IMR-90 (cell line): Measurements from ENCODE around the gene SMTN. TPM values are rescaled to one million over a fixed set of nuclear protein-coding genes. Genes with fewer than 3 reads are reported as not detected.

Experiments
- ATAC-seq: fragments of 200-7000 bp; cut with Tn5 transposase; 2 replicates; pipeline ENCODE4 v1.9.1; 2020; ENCODE audit warnings: low read depth, mild to moderate bottlenecking, moderate library complexity
- BruUV-seq: library from RNA; stranded (reverse); fragments of 400-500 nt; replicated peaks from 2 replicates; lab custom pipeline; 2021; lab: Mats Ljungman, UMichigan
- CTCF ChIA-PET: fragments of 300-600 bp; formaldehyde crosslinking; extraction: SDS; loops from one replicate; lab custom pipeline; 2021; ENCODE audit warnings: antibody characterized with exemption; lab: Yijun Ruan, JAX
- POLR2A ChIA-PET: fragments of 300-600 bp; sonication (Branson Sonifier 250); formaldehyde crosslinking; loops from one replicate; lab custom pipeline; 2022; ENCODE audit warnings: antibody characterized with exemption; ENCODE audit not compliant: unreplicated experiment; lab: Charles Lee
- DNase-seq: peaks from one replicate; pipeline ENCODE4 v3.0.0; 2013
- H2AFZ ChIP-seq: replicated peaks from 2 replicates; pipeline ENCODE3; 2013; ENCODE audit warnings: low read length, mild to moderate bottlenecking; ENCODE audit not compliant: poor library complexity
- H2AK5ac ChIP-seq: 2 replicates; pipeline ENCODE4 v1.6.1; 2013; ENCODE audit warnings: low read depth, low read length, inconsistent platforms
- H2AK9ac ChIP-seq: replicated peaks from 2 replicates; pipeline ENCODE3; 2013; ENCODE audit warnings: mild to moderate bottlenecking, low read depth, low read length, moderate library complexity; ENCODE audit not compliant: poor library complexity
- H2BK120ac ChIP-seq: 2 replicates; pipeline ENCODE4 v1.6.1; 2013; ENCODE audit warnings: low read depth, low read length, inconsistent platforms
- H2BK15ac ChIP-seq: 3 replicates; pipeline ENCODE4 v1.6.1; 2013; ENCODE audit warnings: low read depth, low read length, inconsistent platforms
- H2BK20ac ChIP-seq: 2 replicates; pipeline ENCODE4 v1.6.1; 2013; ENCODE audit warnings: low read depth, mild to moderate bottlenecking, inconsistent platforms, low read length, moderate library complexity
- H2BK5ac ChIP-seq: 2 replicates; pipeline ENCODE4 v1.6.1; 2013; ENCODE audit warnings: mild to moderate bottlenecking, low read depth, low read length, inconsistent platforms; ENCODE audit not compliant: poor library complexity, severe bottlenecking
- H3K14ac ChIP-seq: replicated peaks from 2 replicates; pipeline ENCODE4 v1.6.1; 2013; ENCODE audit warnings: low read depth, low read length, inconsistent platforms
- H3K18ac ChIP-seq: 2 replicates; pipeline ENCODE4 v1.6.1; 2013; ENCODE audit warnings: low read depth, low read length, control low read depth
- H3K23ac ChIP-seq: 2 replicates; pipeline ENCODE4 v1.6.1; 2013; ENCODE audit warnings: low read depth, low read length, inconsistent platforms
- H3K27ac ChIP-seq: 2 replicates; pipeline ENCODE4 v1.5.1; 2013; ENCODE audit warnings: mild to moderate bottlenecking, control low read depth, low read length; ENCODE audit not compliant: insufficient read depth
- H3K27me3 ChIP-seq: 2 replicates; pipeline ENCODE4 v1.6.1; 2013; ENCODE audit warnings: low read length; ENCODE audit not compliant: control insufficient read depth, insufficient read depth
- H3K36me3 ChIP-seq: 2 replicates; pipeline ENCODE4 v1.6.1; 2013; ENCODE audit warnings: low read length, mixed read lengths; ENCODE audit not compliant: control insufficient read depth, insufficient read depth
- H3K4ac ChIP-seq: 2 replicates; pipeline ENCODE4 v1.6.1; 2013; ENCODE audit warnings: low read depth, low read length, inconsistent platforms
- H3K4me1 ChIP-seq: 2 replicates; pipeline ENCODE4 v1.6.1; 2013; ENCODE audit warnings: low read length, mixed read lengths; ENCODE audit not compliant: control insufficient read depth, insufficient read depth
- H3K4me2 ChIP-seq: 2 replicates; pipeline ENCODE4 v1.6.1; 2013; ENCODE audit warnings: low read depth, mild to moderate bottlenecking, control low read depth, low read length, moderate library complexity
- H3K4me3 ChIP-seq: 2 replicates; pipeline ENCODE4 v1.5.1; 2013; ENCODE audit warnings: low read depth, mild to moderate bottlenecking, control low read depth, low read length, moderate library complexity; ENCODE audit not compliant: insufficient read depth
- H3K56ac ChIP-seq: 2 replicates; pipeline ENCODE4 v1.6.1; 2013; ENCODE audit warnings: low read length, inconsistent platforms; ENCODE audit not compliant: insufficient read depth; ENCODE audit errors: extremely low read depth
- H3K79me1 ChIP-seq, 2 experiments: 2 replicates each; pipeline ENCODE4 v1.6.1; 2013; ENCODE audit warnings: low read length in 2 of 2, inconsistent platforms in 1 of 2, low read depth in 1 of 2
- H3K9ac ChIP-seq: 2 replicates; pipeline ENCODE4 v1.6.1; 2013; ENCODE audit warnings: low read depth, low read length, control low read depth
- H3K9me1 ChIP-seq: 2 replicates; pipeline ENCODE4 v1.6.1; 2013; ENCODE audit warnings: low read length, inconsistent platforms; ENCODE audit not compliant: insufficient read depth
- H3K9me3 ChIP-seq: 2 replicates; pipeline ENCODE4 v1.6.1; 2013; ENCODE audit warnings: low read length; ENCODE audit not compliant: control insufficient read depth, insufficient read depth
- H4K20me1 ChIP-seq: 2 replicates; pipeline ENCODE4 v1.6.1; 2013; ENCODE audit warnings: low read length, inconsistent platforms; ENCODE audit not compliant: insufficient read depth
- H4K5ac ChIP-seq: 2 replicates; pipeline ENCODE4 v1.6.1; 2013; ENCODE audit warnings: mild to moderate bottlenecking, low read depth, low read length, control low read depth
- H4K8ac ChIP-seq, 2 experiments: 2 replicates each; pipeline ENCODE4 v1.6.1; 2013; ENCODE audit warnings: low read depth in 2 of 2, low read length in 2 of 2, control low read depth in 1 of 2, inconsistent platforms in 1 of 2
- H4K91ac ChIP-seq: 2 replicates; pipeline ENCODE4 v1.6.1; 2013; ENCODE audit warnings: low read depth, low read length, inconsistent platforms; ENCODE audit not compliant: insufficient read depth
- CHD1 ChIP-seq: IDR thresholded peaks from 2 replicates; pipeline ENCODE4 v1.6.1; 2012; ENCODE audit warnings: low read depth, low read length, improper control_type of control experiment
- FOS ChIP-seq: fragments of 150-350 bp; IDR thresholded peaks from 2 replicates; pipeline ENCODE4 v1.6.1; 2016; ENCODE audit warnings: low read depth, low read length
- MAFK ChIP-seq: IDR thresholded peaks from 2 replicates; pipeline ENCODE4 v1.6.1; 2012; ENCODE audit warnings: low read depth, low read length, improper control_type of control experiment
- MAZ ChIP-seq: IDR thresholded peaks from 2 replicates; pipeline ENCODE4 v1.6.1; 2012; ENCODE audit warnings: low read depth, mild to moderate bottlenecking, low read length, improper control_type of control experiment, moderate library complexity, borderline replicate concordance
- MXI1 ChIP-seq: IDR thresholded peaks from 2 replicates; pipeline ENCODE4 v1.6.1; 2012; ENCODE audit warnings: low read depth, mild to moderate bottlenecking, low read length, moderate library complexity, borderline replicate concordance
- NFE2L2 ChIP-seq: fragments of 150-350 bp; IDR thresholded peaks from 2 replicates; pipeline ENCODE4 v1.6.1; 2016; ENCODE audit warnings: low read depth, mild to moderate bottlenecking, low read length
- POLR2A ChIP-seq: IDR thresholded peaks from 2 replicates; pipeline ENCODE4 v1.6.1; 2012; ENCODE audit warnings: mild to moderate bottlenecking, low read depth, low read length
- RAD21 ChIP-seq: IDR thresholded peaks from 2 replicates; pipeline ENCODE4 v1.6.1; 2012; ENCODE audit warnings: low read length, improper control_type of control experiment
- RFX5 ChIP-seq: IDR thresholded peaks from 2 replicates; pipeline ENCODE4 v1.8.0; 2012; ENCODE audit warnings: low read depth, mild to moderate bottlenecking, low read length, moderate library complexity
- SMC3 ChIP-seq: fragments of 150-350 bp; IDR thresholded peaks from 2 replicates; pipeline ENCODE4 v1.6.1; 2016; ENCODE audit warnings: low read depth, mild to moderate bottlenecking, antibody characterized with exemption, low read length, moderate library complexity
- WGBS, 2 experiments: methylation state at CpG; one replicate each; pipeline versions ENCODE4 v1.1.5 to v1.1.7; 2013; ENCODE audit warnings: missing lambda C conversion rate in 2 of 2; ENCODE audit not compliant: insufficient read length in 1 of 2; ENCODE audit errors: extremely low coverage in 2 of 2; 5-methylcytosine and 5-hydroxymethylcytosine counted together
- dilution Hi-C: fragments of 300-500 bp; cut with HindIII; formaldehyde crosslinking; loops from one replicate; pipeline ENCODE4 v1.14.3; 2018; ENCODE audit warnings: low sequenced_read_pairs; ENCODE audit not compliant: unreplicated experiment
- in situ Hi-C: fragments of 300-500 bp; cut with MboI; formaldehyde crosslinking; loops from 3 replicates; pipeline ENCODE4 v1.14.3; 2019; ENCODE audit warnings: low sequenced_read_pairs, inconsistent platforms, mixed read lengths
- intact Hi-C: fragments of 100-400 bp; cut with micrococcal nuclease; formaldehyde crosslinking; loops from 2 replicates; pipeline ENCODE4 v1.10.0; 2022
- polyA plus RNA-seq, 3 experiments: library from polyadenylated mRNA; depleted of rRNA; stranded (reverse); fragments of >200 nt; gene quantifications; 2 replicates each; pipeline ENCODE4 v1.2.3, GENCODE V29; 2012; ENCODE audit warnings: low replicate concordance in 1 of 3
- total RNA-seq: library from RNA; depleted of rRNA; stranded (reverse); fragments of >200 nt; gene quantifications from 2 replicates; pipeline ENCODE4 v1.2.3, GENCODE V29; 2012
- TF ChIP-seq, protein P1 (sequence below): fragments of 150-350 bp; IDR thresholded peaks from 2 replicates; pipeline ENCODE4 v1.6.1; 2016; ENCODE audit warnings: low read depth, mild to moderate bottlenecking, low read length, moderate library complexity, borderline replicate concordance
- TF ChIP-seq, protein P2 (sequence below): fragments of 150-350 bp; IDR thresholded peaks from 2 replicates; pipeline ENCODE4 v1.6.1; 2017; ENCODE audit warnings: mild to moderate bottlenecking, antibody characterized with exemption, low read length, low read depth

The SMTN gene
- total and polyA plus RNA-seq, 2 of the 4 experiments (the other 2 are of a cell fraction) = 53.6 to 63.7 TPM

DNA sequence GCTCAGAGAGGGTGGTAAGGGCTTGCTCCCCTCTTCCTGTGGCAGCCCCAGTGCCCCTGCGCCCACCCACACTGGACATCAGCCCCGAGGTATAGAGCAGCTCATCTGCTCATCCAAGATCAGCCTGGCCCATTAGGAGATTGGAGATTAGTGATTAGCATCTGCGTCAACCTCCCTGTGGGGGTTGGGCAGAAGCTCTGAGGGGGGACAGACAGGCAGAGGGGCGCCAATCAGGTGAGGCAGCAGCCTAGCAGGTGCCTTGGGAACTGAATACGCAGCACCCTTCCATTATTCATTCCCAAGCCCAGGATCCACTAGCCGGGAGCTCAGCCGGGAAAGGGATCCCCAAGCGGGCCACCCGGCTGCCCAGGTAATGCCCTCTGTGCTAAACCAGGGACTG is 11.0 kb downstream of the SMTN start:
- peaks cover 14% of the 10 kb centered on the region; the same call in 1 of the 2 replicates for H4K20me1 ChIP-seq
- no peak overlapping the region for H3K9ac ChIP-seq
- no peak for ATAC-seq
- no peak overlapping the region for H3K27ac ChIP-seq
- H3K9me1 ChIP-seq = no peaks in the 10 kb centered on the region; the same call in 1 of the 2 replicates
- peaks cover 27 to 55% of the 10 kb centered on the region in 2 experiments for H3K79me1 ChIP-seq
- TF ChIP-seq, protein P1, sequence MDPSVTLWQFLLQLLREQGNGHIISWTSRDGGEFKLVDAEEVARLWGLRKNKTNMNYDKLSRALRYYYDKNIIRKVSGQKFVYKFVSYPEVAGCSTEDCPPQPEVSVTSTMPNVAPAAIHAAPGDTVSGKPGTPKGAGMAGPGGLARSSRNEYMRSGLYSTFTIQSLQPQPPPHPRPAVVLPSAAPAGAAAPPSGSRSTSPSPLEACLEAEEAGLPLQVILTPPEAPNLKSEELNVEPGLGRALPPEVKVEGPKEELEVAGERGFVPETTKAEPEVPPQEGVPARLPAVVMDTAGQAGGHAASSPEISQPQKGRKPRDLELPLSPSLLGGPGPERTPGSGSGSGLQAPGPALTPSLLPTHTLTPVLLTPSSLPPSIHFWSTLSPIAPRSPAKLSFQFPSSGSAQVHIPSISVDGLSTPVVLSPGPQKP = no peak
- TF ChIP-seq NFE2L2 (no peak), RAD21 (no peak), MXI1 (no peak), MAFK (no peak), POLR2A (no peak), RFX5 (no peak), MAZ (no peak), CHD1 (no peak), FOS (no peak), SMC3 (no peak)
- TF ChIP-seq, protein P2, sequence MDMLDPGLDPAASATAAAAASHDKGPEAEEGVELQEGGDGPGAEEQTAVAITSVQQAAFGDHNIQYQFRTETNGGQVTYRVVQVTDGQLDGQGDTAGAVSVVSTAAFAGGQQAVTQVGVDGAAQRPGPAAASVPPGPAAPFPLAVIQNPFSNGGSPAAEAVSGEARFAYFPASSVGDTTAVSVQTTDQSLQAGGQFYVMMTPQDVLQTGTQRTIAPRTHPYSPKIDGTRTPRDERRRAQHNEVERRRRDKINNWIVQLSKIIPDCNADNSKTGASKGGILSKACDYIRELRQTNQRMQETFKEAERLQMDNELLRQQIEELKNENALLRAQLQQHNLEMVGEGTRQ = no peak
- H3K14ac ChIP-seq = no peak overlapping the region
- no peak overlapping the region for H3K18ac ChIP-seq
- H2AFZ ChIP-seq = no peak overlapping the region
- no peak overlapping the region for H3K4me3 ChIP-seq
- in situ Hi-C loops = no loop called here
- no peak overlapping the region for H3K23ac ChIP-seq
- no peak overlapping the region for H4K5ac ChIP-seq
- H4K8ac ChIP-seq = no peak overlapping the region
- WGBS, 2 experiments = no CpG with 5 or more reads among the region's 9 CpGs
- H3K4me2 ChIP-seq = no peak overlapping the region
- H2BK15ac ChIP-seq = no peak overlapping the region
- CTCF ChIA-PET = no interaction called here
- DNase-seq = no peak
- H2BK120ac ChIP-seq = no peak overlapping the region
- no peak overlapping the region for H3K56ac ChIP-seq
- H2BK20ac ChIP-seq = no peak overlapping the region
- peaks cover 92% of the 10 kb centered on the region for H3K36me3 ChIP-seq
- H3K9me3 ChIP-seq = no peaks in the 10 kb centered on the region
- dilution Hi-C loops = no loop called here
- H2AK9ac ChIP-seq = peak overlapping the region; percentile 28
- H3K27me3 ChIP-seq = no peaks in the 10 kb centered on the region
- no peaks in the 10 kb centered on the region; the same call in 1 of the 2 replicates for H3K4me1 ChIP-seq
- H4K91ac ChIP-seq = no peak overlapping the region
- POLR2A ChIA-PET = no interaction called here
- no peak overlapping the region for H3K4ac ChIP-seq
- H2AK5ac ChIP-seq = no peak overlapping the region
- no TSS peak for BruUV-seq
- H2BK5ac ChIP-seq = no peak overlapping the region
- intact Hi-C loops = no loop called here
